Right cardiac atrium (tissue), 5 donors: ENCODE data around the gene TTLL6. TPM values are rescaled to one million over a fixed set of nuclear protein-coding genes. Genes with fewer than 3 reads are reported as not detected.
A peak's percentile ranks its signal among the peaks of the same experiment; 100 is the strongest.
"Not testable (repeated sequence)": the region's sequence is repeated elsewhere in the genome, so short reads cannot be mapped to it uniquely, and the experiment has no call there.

Source experiments
- ATAC-seq, 2 donors: fragments of 200-7000 bp; cut with Tn5 transposase; one replicate each; pipeline versions ENCODE4 v1.8.0 to v1.9.1; 2020; ENCODE audit warnings: moderate library complexity in 2 of 2, mild to moderate bottlenecking in 1 of 2
- DNase-seq, 3 donors: peaks; one replicate each; pipeline ENCODE4 v3.0.0-alpha.2; 2020
- H3K27ac ChIP-seq: one replicate; pipeline ENCODE4 v1.5.1; 2013; ENCODE audit warnings: mild to moderate bottlenecking, low read length, control low read depth, moderate library complexity
- H3K27me3 ChIP-seq: one replicate; pipeline ENCODE4 v1.6.1; 2013; ENCODE audit not compliant: control insufficient read depth, insufficient read depth
- H3K4me1 ChIP-seq: one replicate; pipeline ENCODE4 v1.6.1; 2013; ENCODE audit warnings: low read length; ENCODE audit not compliant: control insufficient read depth, insufficient read depth
- H3K4me3 ChIP-seq: one replicate; pipeline ENCODE4 v1.5.1; 2013; ENCODE audit warnings: low read length, control low read depth
- H3K9me3 ChIP-seq: one replicate; pipeline ENCODE4 v1.6.1; 2013; ENCODE audit warnings: low read length; ENCODE audit not compliant: control insufficient read depth
- WGBS: extraction: QIAGEN DNeasy Blood & Tissue Kit; methylation state at CpG from one replicate; pipeline ENCODE4 v1.1.7; 2013; 5-methylcytosine and 5-hydroxymethylcytosine counted together
- intact Hi-C, 4 donors: fragments of 100-400 bp; cut with DNase I; formaldehyde crosslinking; loops; one replicate each; pipeline versions ENCODE4 v1.11.0 to v1.14.0; 2022 to 2023
- polyA plus RNA-seq: library from polyadenylated mRNA; stranded (reverse); fragments of 200-250 nt; gene quantifications from one replicate; pipeline ENCODE4 v1.2.3, GENCODE V29; 2013
- total RNA-seq, 4 donors: library from RNA; stranded (reverse); fragmentation: NEBNext Ultra II Directional; extraction: Animal tissue kit (Norgen Biotek cat#: 25700); gene quantifications; one replicate each; pipeline ENCODE4 v1.2.1, GENCODE V29; 2021
- donor health status: healthy with polysubstance abuse.
- donor health status: DM: no; HTN: yes; CAD: no.
- donor health status: DM: no; HTN: no; CAD: no.
- donor health status: DM: no; HTN: yes; CAD: no; lungs with severe emphysema.
- donor health status: DM: yes; HTN: yes; CAD: no.

Gene TTLL6
- total and polyA plus RNA-seq, 5 donors = 0.06 to 0.27 (median 0.23) TPM; not detected in 2

GRCh38 chr17:48837458-48837857, 20.4 kb upstream of the TTLL6 start:
- ATAC-seq, H3K27ac ChIP-seq, H3K9me3 ChIP-seq, H3K4me3 ChIP-seq, DNase-seq, intact Hi-C loops, H3K27me3 ChIP-seq: not testable (repeated sequence)
- WGBS = 85% methylated on average over 4 of the region's 4 CpGs
- peaks cover 18% of the 10 kb centered on the region for H3K4me1 ChIP-seq

- H3K4me1 ChIP-seq = peaks cover 24% of the 10 kb centered on the region
- no peaks in the 10 kb centered on the region for H3K9me3 ChIP-seq
- H3K4me3 ChIP-seq = no peak overlapping the region
- intact Hi-C loops = no loop called here
- no peaks in the 10 kb centered on the region for H3K27me3 ChIP-seq
- DNase-seq (no peak), ATAC-seq (no peak)
- WGBS = 96% methylated on average over 2 of the region's 2 CpGs
- peak overlapping the region; percentile 40 for H3K27ac ChIP-seq
These were observed 18.9 kb upstream of the TTLL6 start for GRCh38 chr17:48835971-48836370.

GRCh38 chr17:48834973-48835372, 17.9 kb upstream of the TTLL6 start:
- ATAC-seq = no peak
- intact Hi-C loops = no loop called here
- Histone ChIP-seq H3K27me3 (no peaks in the 10 kb centered on the region), H3K27ac (peak overlapping the region; percentile 67), H3K9me3 (no peaks in the 10 kb centered on the region), H3K4me3 (no peak overlapping the region), H3K4me1 (peaks cover 23% of the 10 kb centered on the region)
- no peak for DNase-seq
- 72% methylated on average over 2 of the region's 2 CpGs for WGBS

- intact Hi-C loops = no loop called here
- peaks cover 20% of the 10 kb centered on the region for H3K4me1 ChIP-seq
These were observed 14.5 kb upstream of the TTLL6 start for GRCh38 chr17:48831549-48831883.

GRCh38 chr17:48830840-48831548, 14.0 kb upstream of the TTLL6 start, which contains the start of gene CALCOCO2:
TSS of gene CALCOCO2 (plus strand) at chr17:48831035. CDS start at chr17:48841708, 10,673 bp downstream.
- Histone ChIP-seq H3K4me3 (peak within 1 kb of the TSS; percentile 83), H3K4me1 (peaks cover 19% of the 10 kb centered on the region), H3K27me3 (no peaks in the 10 kb centered on the region), H3K9me3 (no peaks in the 10 kb centered on the region), H3K27ac (peak within 1 kb of the TSS; percentile 97)
- ATAC-seq = peak; percentile 98
- intact Hi-C loops = no loop called here
- peak; percentile 93 to 98 (median 97) for DNase-seq
- WGBS = under 1% methylated on average over 48 of the region's 48 CpGs

More at GRCh38 chr17:48831549-48831883, 14.5 kb upstream of the TTLL6 start:
- H3K9me3 ChIP-seq = no peaks in the 10 kb centered on the region
- peak overlapping the region; percentile 97 for H3K27ac ChIP-seq
- no peak for DNase-seq
- no peak for ATAC-seq
- no peaks in the 10 kb centered on the region for H3K27me3 ChIP-seq
- H3K4me3 ChIP-seq = peak overlapping the region; percentile 83
- WGBS = 1% methylated on average over 8 of the region's 8 CpGs

- Histone ChIP-seq H3K27me3 (no peaks in the 10 kb centered on the region), H3K4me1 (no peaks in the 10 kb centered on the region), H3K4me3 (no peak overlapping the region), H3K9me3 (no peaks in the 10 kb centered on the region), H3K27ac (no peak overlapping the region)
- intact Hi-C loops = no loop called here
- 75% methylated on average over 11 of the region's 11 CpGs for WGBS
- DNase-seq (no peak), ATAC-seq (no peak)
These were observed 8.7 kb upstream of the TTLL6 start for GRCh38 chr17:48825446-48826381.

- H3K9me3 ChIP-seq, H3K4me3 ChIP-seq, ATAC-seq, H3K27ac ChIP-seq, H3K27me3 ChIP-seq, H3K4me1 ChIP-seq, intact Hi-C loops, DNase-seq: not testable (repeated sequence)
- WGBS = 78% methylated on average over 6 of the region's 6 CpGs
These were observed 3.9 kb upstream of the TTLL6 start for GRCh38 chr17:48820936-48821335.

GRCh38 chr17:48819466-48819865, 2.4 kb upstream of the TTLL6 start:
- Histone ChIP-seq H3K27ac (no peak overlapping the region), H3K4me1 (no peaks in the 10 kb centered on the region), H3K9me3 (no peaks in the 10 kb centered on the region), H3K27me3 (no peaks in the 10 kb centered on the region), H3K4me3 (no peak overlapping the region)
- 85% methylated on average over 11 of the region's 11 CpGs for WGBS
- DNase-seq = no peak
- intact Hi-C loops = loop anchor here in 1 of 4 donors (5.0 kb wide), 1 partner anchor 58 kb away; no protein-coding TSS in a partner anchor
- no peak for ATAC-seq

- intact Hi-C loops = loop anchor here in 1 of 4 donors (5.0 kb wide), 1 partner anchor 59 kb away; no protein-coding TSS in a partner anchor
- Histone ChIP-seq H3K4me1 (no peaks in the 10 kb centered on the region), H3K9me3 (no peaks in the 10 kb centered on the region), H3K27ac (no peak overlapping the region), H3K27me3 (no peaks in the 10 kb centered on the region), H3K4me3 (no peak overlapping the region)
- 52% methylated on average over 9 of the region's 9 CpGs for WGBS
- ATAC-seq (no peak), DNase-seq (no peak)
These were observed 1.4 kb upstream of the TTLL6 start for GRCh38 chr17:48818361-48818841.

- H3K27me3 ChIP-seq = no peaks in the 10 kb centered on the region
- H3K4me3 ChIP-seq = peak overlapping the region; percentile 37
- H3K4me1 ChIP-seq = no peaks in the 10 kb centered on the region
- 7% methylated on average over 7 of the region's 7 CpGs for WGBS
- ATAC-seq (no peak), DNase-seq (no peak)
- no peaks in the 10 kb centered on the region for H3K9me3 ChIP-seq
- no peak overlapping the region for H3K27ac ChIP-seq
- intact Hi-C loops = loop anchor here in 1 of 4 donors (5.0 kb wide), 1 partner anchor 61 kb away; no protein-coding TSS in a partner anchor
These were observed 623 bp downstream of the TTLL6 start for GRCh38 chr17:48816438-48816773.

- Histone ChIP-seq H3K9me3 (no peaks in the 10 kb centered on the region), H3K4me1 (no peaks in the 10 kb centered on the region), H3K4me3 (no peak overlapping the region), H3K27ac (no peak overlapping the region), H3K27me3 (no peaks in the 10 kb centered on the region)
- intact Hi-C loops = loop anchor here (2.0 to 5.0 kb wide), 2 partner anchors 62 to 63 kb away; no protein-coding TSS in a partner anchor
- WGBS = 76% methylated on average over 3 of the region's 3 CpGs
- no peak for DNase-seq
- ATAC-seq = no peak
These were observed 1.7 kb downstream of the TTLL6 start for GRCh38 chr17:48815311-48815710.
